ENCODE data around the gene VWA5B2. TPM values are rescaled to one million over a fixed set of nuclear protein-coding genes. Genes with fewer than 3 reads are reported as not detected.
A peak's percentile ranks its signal among the peaks of the same experiment; 100 is the strongest.

VWA5B2 gene
- total and polyA plus RNA-seq, 2 of the 13 experiments (the other 11 are each of a cell fraction or from before 2014, with no cell fraction given) = 0.03 to 0.04 TPM

GRCh38 chr3:184248454-184249411 lies 19.3 kb downstream of the VWA5B2 start, which contains the start of gene ALG3 (continued):
- TF ChIP-seq, protein P1, sequence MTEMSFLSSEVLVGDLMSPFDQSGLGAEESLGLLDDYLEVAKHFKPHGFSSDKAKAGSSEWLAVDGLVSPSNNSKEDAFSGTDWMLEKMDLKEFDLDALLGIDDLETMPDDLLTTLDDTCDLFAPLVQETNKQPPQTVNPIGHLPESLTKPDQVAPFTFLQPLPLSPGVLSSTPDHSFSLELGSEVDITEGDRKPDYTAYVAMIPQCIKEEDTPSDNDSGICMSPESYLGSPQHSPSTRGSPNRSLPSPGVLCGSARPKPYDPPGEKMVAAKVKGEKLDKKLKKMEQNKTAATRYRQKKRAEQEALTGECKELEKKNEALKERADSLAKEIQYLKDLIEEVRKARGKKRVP (CRISPR knock-in tag; IDR thresholded peaks at IDR 0.05) = peak in 1 of 2 experiments; percentile 20; a peak in 1 of 4 replicates
- TF ChIP-seq NCOA5 (CRISPR knock-in tag; IDR thresholded peaks at IDR 0.05) = no peak
- TF ChIP-seq ZNF296 (CRISPR knock-in tag; conservative IDR thresholded peaks at IDR 0.05) = no peak
- TF ChIP-seq, protein P2, sequence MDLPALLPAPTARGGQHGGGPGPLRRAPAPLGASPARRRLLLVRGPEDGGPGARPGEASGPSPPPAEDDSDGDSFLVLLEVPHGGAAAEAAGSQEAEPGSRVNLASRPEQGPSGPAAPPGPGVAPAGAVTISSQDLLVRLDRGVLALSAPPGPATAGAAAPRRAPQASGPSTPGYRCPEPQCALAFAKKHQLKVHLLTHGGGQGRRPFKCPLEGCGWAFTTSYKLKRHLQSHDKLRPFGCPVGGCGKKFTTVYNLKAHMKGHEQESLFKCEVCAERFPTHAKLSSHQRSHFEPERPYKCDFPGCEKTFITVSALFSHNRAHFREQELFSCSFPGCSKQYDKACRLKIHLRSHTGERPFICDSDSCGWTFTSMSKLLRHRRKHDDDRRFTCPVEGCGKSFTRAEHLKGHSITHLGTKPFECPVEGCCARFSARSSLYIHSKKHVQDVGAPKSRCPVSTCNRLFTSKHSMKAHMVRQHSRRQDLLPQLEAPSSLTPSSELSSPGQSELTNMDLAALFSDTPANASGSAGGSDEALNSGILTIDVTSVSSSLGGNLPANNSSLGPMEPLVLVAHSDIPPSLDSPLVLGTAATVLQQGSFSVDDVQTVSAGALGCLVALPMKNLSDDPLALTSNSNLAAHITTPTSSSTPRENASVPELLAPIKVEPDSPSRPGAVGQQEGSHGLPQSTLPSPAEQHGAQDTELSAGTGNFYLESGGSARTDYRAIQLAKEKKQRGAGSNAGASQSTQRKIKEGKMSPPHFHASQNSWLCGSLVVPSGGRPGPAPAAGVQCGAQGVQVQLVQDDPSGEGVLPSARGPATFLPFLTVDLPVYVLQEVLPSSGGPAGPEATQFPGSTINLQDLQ (CRISPR knock-in tag; IDR thresholded peaks at IDR 0.05) = peak; percentile 67; the same call in 1 of the 2 replicates
- peak; percentile 53 for TF ChIP-seq ZNF503 (CRISPR knock-in tag; IDR thresholded peaks at IDR 0.05)
- 0 out of 2 replicates have a peak, but pooled peaks have one; percentile 48 for TF ChIP-seq GATA4 (IDR thresholded peaks at IDR 0.05; ENCODE audit: borderline replicate concordance, low read depth)
- no peak for TF ChIP-seq ZNF337 (CRISPR knock-in tag; IDR thresholded peaks at IDR 0.05; ENCODE audit: borderline replicate concordance, low read depth)
- peak; percentile 28 for TF ChIP-seq ZNF407 (CRISPR knock-in tag; IDR thresholded peaks at IDR 0.05; ENCODE audit: not compliant biosample characterization)
- peak; percentile 47 for TF ChIP-seq ZBTB7B (CRISPR knock-in tag; IDR thresholded peaks at IDR 0.05)
- TF ChIP-seq SYNCRIP (IDR thresholded peaks at IDR 0.05; ENCODE audit: insufficient read depth, low read depth, low read length) = no peak
- TF ChIP-seq SP2 (CRISPR knock-in tag; IDR thresholded peaks at IDR 0.05) = peak; percentile 38; the same call in 1 of the 2 replicates
- peak; percentile 84 for TF ChIP-seq ZNF556 (CRISPR knock-in tag; IDR thresholded peaks at IDR 0.05; ENCODE audit: borderline replicate concordance)

All from HepG2 (cell line).